ENCODE measurements around the gene SORT1.

DNA sequence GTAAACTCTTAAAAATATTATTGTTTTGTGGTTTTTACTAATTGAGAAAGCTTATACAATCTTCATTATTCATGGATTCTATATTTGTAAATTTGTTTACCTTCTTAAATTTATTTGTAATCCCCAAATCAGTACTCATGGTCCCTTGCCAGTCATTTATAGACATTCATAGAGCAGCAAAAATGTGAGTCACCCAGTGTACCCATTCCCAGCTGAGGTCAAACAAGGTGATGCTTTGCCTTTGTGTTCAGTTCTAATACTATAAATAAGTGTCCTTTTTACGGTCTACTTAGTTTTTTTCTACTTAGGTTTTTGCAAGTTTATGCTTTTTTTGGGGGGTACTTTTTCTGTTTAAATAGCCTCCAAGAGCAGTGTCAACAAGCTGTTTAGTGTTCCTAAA is 36.1 kb downstream of the SORT1 start:
- TF ChIP-seq, protein P1, sequence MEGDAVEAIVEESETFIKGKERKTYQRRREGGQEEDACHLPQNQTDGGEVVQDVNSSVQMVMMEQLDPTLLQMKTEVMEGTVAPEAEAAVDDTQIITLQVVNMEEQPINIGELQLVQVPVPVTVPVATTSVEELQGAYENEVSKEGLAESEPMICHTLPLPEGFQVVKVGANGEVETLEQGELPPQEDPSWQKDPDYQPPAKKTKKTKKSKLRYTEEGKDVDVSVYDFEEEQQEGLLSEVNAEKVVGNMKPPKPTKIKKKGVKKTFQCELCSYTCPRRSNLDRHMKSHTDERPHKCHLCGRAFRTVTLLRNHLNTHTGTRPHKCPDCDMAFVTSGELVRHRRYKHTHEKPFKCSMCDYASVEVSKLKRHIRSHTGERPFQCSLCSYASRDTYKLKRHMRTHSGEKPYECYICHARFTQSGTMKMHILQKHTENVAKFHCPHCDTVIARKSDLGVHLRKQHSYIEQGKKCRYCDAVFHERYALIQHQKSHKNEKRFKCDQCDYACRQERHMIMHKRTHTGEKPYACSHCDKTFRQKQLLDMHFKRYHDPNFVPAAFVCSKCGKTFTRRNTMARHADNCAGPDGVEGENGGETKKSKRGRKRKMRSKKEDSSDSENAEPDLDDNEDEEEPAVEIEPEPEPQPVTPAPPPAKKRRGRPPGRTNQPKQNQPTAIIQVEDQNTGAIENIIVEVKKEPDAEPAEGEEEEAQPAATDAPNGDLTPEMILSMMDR (conservative IDR thresholded peaks at IDR 0.05; ENCODE audit: low read depth, low read length): no peak
- no peak for TF ChIP-seq EZH2phosphoT487 (IDR thresholded peaks at IDR 0.05; ENCODE audit: borderline replicate concordance, low read length)
- no peak for TF ChIP-seq EZH2 (IDR thresholded peaks at IDR 0.05; ENCODE audit: low read length, unreplicated experiment)
